Panc1 (cell line): ENCODE results near the gene GPR158. TPM values are rescaled to one million over a fixed set of nuclear protein-coding genes. Genes with fewer than 3 reads are reported as not detected.

Experiments used
- ATAC-seq: fragments of 200-7000 bp; cut with Tn5 transposase; 2 replicates; pipeline ENCODE4 v1.9.1; 2020; ENCODE audit warnings: mild to moderate bottlenecking, moderate library complexity
- BruUV-seq: library from RNA; stranded (reverse); fragments of 400-500 nt; replicated peaks from 2 replicates; lab custom pipeline; 2021; lab: Mats Ljungman, UMichigan
- CTCF ChIA-PET: fragments of 300-600 bp; sonication (Branson Sonifier 250); formaldehyde crosslinking; loops from one replicate; lab custom pipeline; 2022; ENCODE audit warnings: antibody characterized with exemption; lab: Charles Lee
- POLR2A ChIA-PET: fragments of 300-600 bp; sonication (Branson Sonifier 250); formaldehyde crosslinking; loops from one replicate; lab custom pipeline; 2022; ENCODE audit warnings: antibody characterized with exemption; lab: Charles Lee
- DNase-seq: peaks from one replicate; pipeline ENCODE4 v3.0.0-alpha.2; 2010; ENCODE audit warnings: low read depth, low spot score
- H3K27ac ChIP-seq: 2 replicates; pipeline ENCODE4 v1.5.1; 2011; ENCODE audit warnings: mild to moderate bottlenecking, low read length, inconsistent platforms
- H3K27me3 ChIP-seq: fragments of 200-500 bp; sonication (Bioruptor generic); 2 replicates; pipeline ENCODE4 v1.6.0; 2014; ENCODE audit warnings: low read length, inconsistent platforms; ENCODE audit not compliant: control insufficient read depth, insufficient read depth
- H3K36me3 ChIP-seq: fragments of 200-500 bp; sonication (Bioruptor generic); 2 replicates; pipeline ENCODE4 v1.5.1; 2014; ENCODE audit warnings: inconsistent platforms, mild to moderate bottlenecking, low read length, moderate library complexity; ENCODE audit not compliant: control insufficient read depth, insufficient read depth
- H3K4me1 ChIP-seq: 2 replicates; pipeline ENCODE4 v1.5.1; 2011; ENCODE audit warnings: inconsistent platforms, mild to moderate bottlenecking, low read length, moderate library complexity; ENCODE audit not compliant: control insufficient read depth, insufficient read depth
- H3K4me3 ChIP-seq, 2 experiments: 2 replicates each; pipeline ENCODE4 v1.5.1; 2011 to 2012; ENCODE audit warnings: low read depth in 2 of 2, low read length in 2 of 2, mild to moderate bottlenecking in 2 of 2, inconsistent platforms in 1 of 2, moderate library complexity in 1 of 2
- H3K9me3 ChIP-seq: fragments of 200-500 bp; sonication (Bioruptor generic); 2 replicates; pipeline ENCODE4 v1.5.1; 2014; ENCODE audit warnings: low read depth, mild to moderate bottlenecking, inconsistent platforms, low read length, moderate library complexity; ENCODE audit not compliant: control insufficient read depth, insufficient read depth
- CTCF ChIP-seq: fragments of 450-650 bp; IDR thresholded peaks from 2 replicates; pipeline ENCODE4 v1.5.1; 2017; ENCODE audit warnings: mild to moderate bottlenecking
- POLR2AphosphoS5 ChIP-seq: IDR thresholded peaks from 2 replicates; pipeline ENCODE4 v1.6.1; 2012; ENCODE audit warnings: mild to moderate bottlenecking, low read depth, low read length, moderate library complexity
- REST ChIP-seq, 2 experiments: IDR thresholded peaks; 2 replicates each; pipeline ENCODE4 v1.6.1; 2011 to 2012; ENCODE audit warnings: low read depth in 2 of 2, control low read depth in 1 of 2, low read length in 1 of 2, mild to moderate bottlenecking in 1 of 2, moderate library complexity in 1 of 2; ENCODE audit not compliant: insufficient read depth in 1 of 2
- SIN3A ChIP-seq: IDR thresholded peaks from 2 replicates; pipeline ENCODE4 v1.6.1; 2012; ENCODE audit warnings: low read depth, mild to moderate bottlenecking, low read length, moderate library complexity, borderline replicate concordance; ENCODE audit not compliant: insufficient read depth
- TCF7L2 ChIP-seq: IDR thresholded peaks from 2 replicates; pipeline ENCODE4 v1.6.1; 2011; ENCODE audit warnings: mild to moderate bottlenecking, low read depth, low read length, inconsistent platforms
- in situ Hi-C: cut with HindIII; loops from 2 replicates; pipeline ENCODE4 v1.10.0; 2016; ENCODE audit warnings: low sequenced_read_pairs, low pct_unique_long_range_greater_than_20kb
- intact Hi-C: fragments of 100-400 bp; cut with micrococcal nuclease; formaldehyde crosslinking; loops from one replicate; pipeline ENCODE4 v1.10.0; 2022; ENCODE audit not compliant: unreplicated experiment
- total RNA-seq: library from RNA; stranded (reverse); gene quantifications from one replicate; pipeline ENCODE4 v1.2.1, GENCODE V29; 2021; ENCODE audit not compliant: unreplicated experiment

GPR158 gene
- total RNA-seq, 1 experiment from 2014 or later, result 0.64 TPM

DNA sequence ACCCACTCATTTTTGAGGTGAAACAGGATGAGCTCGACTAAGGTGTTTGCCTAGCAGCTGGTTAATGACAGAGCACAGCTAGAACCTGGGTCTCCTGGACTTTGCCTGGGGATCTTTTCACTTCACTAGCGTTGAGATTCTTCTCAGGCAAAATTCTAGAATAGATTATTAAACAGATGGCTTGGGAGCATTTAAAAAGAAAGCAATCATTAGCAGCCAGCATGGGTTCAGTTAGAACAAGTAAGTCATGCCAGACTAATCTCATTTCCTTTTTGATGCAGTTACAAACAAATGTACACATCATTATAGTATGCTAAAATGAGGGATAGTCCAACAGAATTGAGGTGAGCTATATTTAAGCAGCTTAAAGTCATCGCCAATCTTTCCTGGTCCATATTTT, 467.9 kb downstream of the GPR158 start:
- intact Hi-C loops, result no loop called here
- DNase-seq (no peak), ATAC-seq (no peak)
- H3K27ac ChIP-seq, result no peak overlapping the region
- POLR2A ChIA-PET, result no interaction called here
- no peaks in the 10 kb centered on the region for H3K4me1 ChIP-seq
- no peaks in the 10 kb centered on the region for H3K36me3 ChIP-seq
- no peak overlapping the region for H3K4me3 ChIP-seq
- in situ Hi-C loops, result no loop called here
- CTCF ChIA-PET, result no interaction called here
- TF ChIP-seq POLR2AphosphoS5, result no peak
- no peak for TF ChIP-seq SIN3A
- no peak for TF ChIP-seq REST (IDR thresholded peaks at IDR 0.05; ENCODE audit: insufficient read depth in 1 of 2, low read depth in 2 of 2, low read length in 1 of 2)
- no peak for TF ChIP-seq CTCF
- TF ChIP-seq TCF7L2, result no peak
- H3K9me3 ChIP-seq, result no peaks in the 10 kb centered on the region
- BruUV-seq, result no TSS peak
- H3K27me3 ChIP-seq, result no peaks in the 10 kb centered on the region

DNA sequence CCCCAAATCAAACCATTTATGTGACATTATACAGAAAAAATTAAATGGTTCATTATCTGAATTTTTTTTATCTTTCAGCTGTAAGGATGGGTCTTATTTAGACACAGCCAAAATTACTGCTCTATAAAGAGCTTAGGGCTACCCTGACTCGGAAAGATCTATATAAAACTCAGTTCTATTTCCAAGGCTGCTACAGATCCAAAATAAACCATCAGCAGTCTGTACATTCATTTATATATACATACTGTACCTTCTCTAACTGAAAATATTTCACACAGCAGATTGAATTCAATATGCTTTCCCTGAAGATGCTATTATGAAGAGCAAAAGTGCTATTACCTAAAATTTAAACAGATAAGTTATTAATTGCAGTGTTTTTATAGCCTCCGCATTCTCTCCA, 471.6 kb downstream of the GPR158 start:
- Histone ChIP-seq H3K36me3 (no peaks in the 10 kb centered on the region), H3K27ac (no peak overlapping the region), H3K27me3 (no peaks in the 10 kb centered on the region), H3K9me3 (no peaks in the 10 kb centered on the region), H3K4me3 (no peak overlapping the region), H3K4me1 (no peaks in the 10 kb centered on the region)
- DNase-seq, result no peak
- ChIA-PET POLR2A (no interaction called here), CTCF (no interaction called here)
- TF ChIP-seq TCF7L2 (no peak), REST (IDR thresholded peaks at IDR 0.05; ENCODE audit: insufficient read depth in 1 of 2, low read depth in 2 of 2, low read length in 1 of 2) (no peak), POLR2AphosphoS5 (no peak), CTCF (no peak), SIN3A (no peak)
- no TSS peak for BruUV-seq
- intact Hi-C loops, result no loop called here
- in situ Hi-C loops, result no loop called here
- ATAC-seq, result no peak
